ENCODE data around the gene ADAMTS15.

The ADAMTS15 gene

GRCh38 chr11:130448416-130449309 lies at the start of gene ADAMTS15:
ADAMTS15 (plus strand) TSS chr11:130448645; CDS start chr11:130448974, 329 bp downstream.
- peak; percentile 42 for DNase-seq

GRCh38 chr11:130399196-130399595 lies 49.2 kb upstream of the ADAMTS15 start:
- DNase-seq, result no peak

GRCh38 chr11:130400781-130401483 lies 47.5 kb upstream of the ADAMTS15 start:
- no peak for DNase-seq

GRCh38 chr11:130402570-130402969 lies 45.9 kb upstream of the ADAMTS15 start:
- no peak for DNase-seq

GRCh38 chr11:130403271-130403804 lies 45.1 kb upstream of the ADAMTS15 start:
- no peak for DNase-seq

GRCh38 chr11:130403967-130404366 lies 44.5 kb upstream of the ADAMTS15 start:
- DNase-seq, result no peak

GRCh38 chr11:130404727-130405126 lies 43.7 kb upstream of the ADAMTS15 start:
- no peak for DNase-seq

GRCh38 chr11:130405428-130405827 lies 43.0 kb upstream of the ADAMTS15 start:
- no peak for DNase-seq

- no peak for DNase-seq
Measured at GRCh38 chr11:130407978-130408377, 40.5 kb upstream of the ADAMTS15 start.

- DNase-seq, result no peak
Measured at GRCh38 chr11:130408401-130408890, 40.0 kb upstream of the ADAMTS15 start.

- DNase-seq, result no peak
Measured at GRCh38 chr11:130408901-130409300, 39.5 kb upstream of the ADAMTS15 start.

- DNase-seq, result no peak
Measured at GRCh38 chr11:130409594-130410388, 38.7 kb upstream of the ADAMTS15 start.

GRCh38 chr11:130411223-130411622 lies 37.2 kb upstream of the ADAMTS15 start:
- no peak for DNase-seq

- no peak for DNase-seq
Measured at GRCh38 chr11:130413405-130414106, 34.9 kb upstream of the ADAMTS15 start.

- no peak for DNase-seq
Measured at GRCh38 chr11:130414107-130415080, 34.1 kb upstream of the ADAMTS15 start.

GRCh38 chr11:130415731-130416529 lies 32.5 kb upstream of the ADAMTS15 start:
- DNase-seq, result no peak

GRCh38 chr11:130416530-130416882 lies 31.9 kb upstream of the ADAMTS15 start:
- no peak for DNase-seq

GRCh38 chr11:130416906-130417305 lies 31.5 kb upstream of the ADAMTS15 start:
- no peak for DNase-seq

GRCh38 chr11:130418210-130418609 lies 30.2 kb upstream of the ADAMTS15 start:
- DNase-seq, result no peak

GRCh38 chr11:130418756-130419155 lies 29.7 kb upstream of the ADAMTS15 start:
- DNase-seq, result no peak
